Kidney (tissue), 14 donors: ENCODE results near the gene NPB. TPM values are rescaled to one million over a fixed set of nuclear protein-coding genes. Genes with fewer than 3 reads are reported as not detected.

Source experiments
- DNase-seq, 5 donors: peaks; one replicate each; pipeline ENCODE4 v3.0.0-alpha.2; 2013 to 2020
- FAIRE-seq: peaks from 2 replicates; lab custom pipeline; 2012; peaks lifted over from hg19 to GRCh38; lab: Jason Lieb, UNC
- H3K27ac ChIP-seq, 2 donors: one replicate each; pipeline ENCODE4 v1.7.0; 2013; ENCODE audit warnings: low read depth in 2 of 2, low read length in 2 of 2, inconsistent platforms in 1 of 2
- H3K27me3 ChIP-seq: one replicate; pipeline ENCODE4 v1.7.1; 2013; ENCODE audit warnings: low read length, inconsistent platforms; ENCODE audit not compliant: control insufficient read depth, insufficient read depth
- H3K36me3 ChIP-seq, 3 donors: one replicate each; pipeline versions ENCODE4 v1.7.0 to v1.7.1; 2013; ENCODE audit warnings: low read length in 3 of 3, control low read depth in 1 of 3, inconsistent platforms in 1 of 3; ENCODE audit not compliant: insufficient read depth in 3 of 3, control insufficient read depth in 2 of 3
- H3K4me1 ChIP-seq, 3 donors: one replicate each; pipeline versions ENCODE4 v1.7.0 to v1.7.1; 2013; ENCODE audit warnings: low read length in 3 of 3, inconsistent platforms in 1 of 3, low read depth in 1 of 3; ENCODE audit not compliant: control insufficient read depth in 2 of 3, insufficient read depth in 2 of 3
- H3K4me3 ChIP-seq, 3 donors: one replicate each; pipeline versions ENCODE4 v1.7.0 to v1.8.1; 2013; ENCODE audit warnings: low read length in 3 of 3, control low read depth in 1 of 3, inconsistent platforms in 1 of 3
- H3K9ac ChIP-seq, 3 donors: one replicate each; pipeline versions ENCODE4 v1.7.0 to v1.7.1; 2013; ENCODE audit warnings: low read length in 3 of 3, control low read depth in 1 of 3, inconsistent platforms in 1 of 3
- H3K9me3 ChIP-seq, 3 donors: one replicate each; pipeline versions ENCODE4 v1.7.0 to v1.7.1; 2013; ENCODE audit warnings: low read length in 3 of 3, control low read depth in 1 of 3, inconsistent platforms in 1 of 3; ENCODE audit not compliant: control insufficient read depth in 2 of 3, insufficient read depth in 1 of 3
- intact Hi-C: fragments of 100-400 bp; cut with DNase I; formaldehyde crosslinking; loops from one replicate; pipeline ENCODE4 v1.11.1; 2022
- polyA plus RNA-seq: library from polyadenylated mRNA; stranded (reverse); fragments of 350-450 nt; fragmentation: Illumina TruSeq; extraction: RNeasy Lipid Tissue Mini Kit (QIAGEN cat#74804); gene quantifications from one replicate; pipeline ENCODE4 v1.2.3, GENCODE V29; 2014; ENCODE audit warnings: low read depth, low replicate concordance; ENCODE audit not compliant: insufficient read depth
- total RNA-seq: library from RNA; stranded (reverse); fragmentation: NEBNext Ultra II Directional; extraction: Animal tissue kit (Norgen Biotek cat#: 25700); gene quantifications from one replicate; pipeline ENCODE4 v1.2.1, GENCODE V29; 2021
- TF ChIP-seq, protein P1 (sequence below): IDR thresholded peaks from 3 replicates; pipeline ENCODE4 v1.5.1; 2012; ENCODE audit warnings: mild to moderate bottlenecking, moderate library complexity, borderline replicate concordance; ENCODE audit not compliant: insufficient read depth; ENCODE audit errors: extremely low read depth
- donor health status: control.
- donor health status: control.
- donor health status: control.
- donor health status: control.
- donor health status: control.
- donor health status: DM: yes; HTN: yes; CAD: no.
- donor health status: Normal renal cell carcinoma (clear cell type).

NPB gene
- total and polyA plus RNA-seq, 2 donors from 2014 or later, result 0.66 to 1.4 TPM

DNA sequence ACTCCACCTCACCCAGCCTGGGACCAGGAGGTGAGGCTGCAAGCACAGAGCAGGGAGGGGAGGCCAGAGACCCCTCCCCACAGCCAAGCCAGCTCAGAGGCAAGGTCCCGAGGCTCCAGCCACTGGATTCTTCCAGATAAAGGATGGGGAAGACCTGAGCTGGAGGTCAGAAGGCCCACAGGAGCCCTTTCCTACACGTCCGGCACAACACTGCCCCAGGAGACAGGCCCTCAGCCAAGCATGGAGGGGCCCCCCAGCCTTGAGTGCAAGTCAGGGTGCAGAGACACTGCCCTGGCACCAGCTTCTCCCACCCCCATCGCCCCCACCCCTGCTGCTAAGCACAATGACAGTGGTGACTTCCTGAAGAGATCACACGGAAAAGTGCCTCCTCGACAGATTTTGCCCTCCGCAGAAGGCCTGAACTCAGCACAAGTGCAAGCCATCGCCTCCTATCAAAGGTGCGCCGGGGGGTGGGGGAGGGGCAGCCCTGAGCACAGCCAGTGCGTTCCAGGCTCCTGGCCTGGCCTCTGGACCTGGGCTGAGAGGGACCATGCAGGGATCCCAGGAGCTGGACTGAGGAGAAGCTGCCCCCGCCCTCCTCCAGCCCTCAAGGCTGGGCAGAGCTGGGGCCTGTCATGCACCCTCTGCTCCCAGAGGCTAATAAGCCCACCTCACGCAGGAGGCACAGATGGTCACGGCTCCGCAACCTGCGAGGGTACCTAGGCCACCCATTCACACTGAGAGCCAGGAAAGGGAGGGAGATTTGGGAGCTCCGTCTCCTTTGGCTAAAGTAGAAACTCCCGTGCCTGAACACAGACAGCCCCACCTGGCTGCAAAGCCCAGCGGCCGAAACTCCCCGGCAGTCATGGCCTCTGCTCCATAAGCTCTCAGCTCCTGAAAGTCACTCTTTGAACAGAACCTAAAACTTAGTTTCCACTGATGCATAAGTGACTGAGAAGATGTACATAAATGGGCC, 22.8 kb downstream of the NPB start:
- H3K9ac ChIP-seq, result peak overlapping the region in 1 of 3 donors; percentile 26
- DNase-seq (peak in 3 of 5 donors; percentile 27 to 69 (median 37)), FAIRE-seq (no peak)
- no peaks in the 10 kb centered on the region for H3K27me3 ChIP-seq
- TF ChIP-seq, protein P1, sequence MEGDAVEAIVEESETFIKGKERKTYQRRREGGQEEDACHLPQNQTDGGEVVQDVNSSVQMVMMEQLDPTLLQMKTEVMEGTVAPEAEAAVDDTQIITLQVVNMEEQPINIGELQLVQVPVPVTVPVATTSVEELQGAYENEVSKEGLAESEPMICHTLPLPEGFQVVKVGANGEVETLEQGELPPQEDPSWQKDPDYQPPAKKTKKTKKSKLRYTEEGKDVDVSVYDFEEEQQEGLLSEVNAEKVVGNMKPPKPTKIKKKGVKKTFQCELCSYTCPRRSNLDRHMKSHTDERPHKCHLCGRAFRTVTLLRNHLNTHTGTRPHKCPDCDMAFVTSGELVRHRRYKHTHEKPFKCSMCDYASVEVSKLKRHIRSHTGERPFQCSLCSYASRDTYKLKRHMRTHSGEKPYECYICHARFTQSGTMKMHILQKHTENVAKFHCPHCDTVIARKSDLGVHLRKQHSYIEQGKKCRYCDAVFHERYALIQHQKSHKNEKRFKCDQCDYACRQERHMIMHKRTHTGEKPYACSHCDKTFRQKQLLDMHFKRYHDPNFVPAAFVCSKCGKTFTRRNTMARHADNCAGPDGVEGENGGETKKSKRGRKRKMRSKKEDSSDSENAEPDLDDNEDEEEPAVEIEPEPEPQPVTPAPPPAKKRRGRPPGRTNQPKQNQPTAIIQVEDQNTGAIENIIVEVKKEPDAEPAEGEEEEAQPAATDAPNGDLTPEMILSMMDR, result no peak
- H3K9me3 ChIP-seq, result no peaks in the 10 kb centered on the region
- intact Hi-C loops, result no loop called here
- peaks cover 0 to 8% (median 6%) of the 10 kb centered on the region in 3 donors for H3K36me3 ChIP-seq
- H3K27ac ChIP-seq, result peak overlapping the region in 1 of 2 donors; percentile 57
- peak overlapping the region in 2 of 3 donors; percentile 29 for H3K4me3 ChIP-seq
- H3K4me1 ChIP-seq, result peaks cover 0 to 42% (median 23%) of the 10 kb centered on the region in 3 donors

DNA sequence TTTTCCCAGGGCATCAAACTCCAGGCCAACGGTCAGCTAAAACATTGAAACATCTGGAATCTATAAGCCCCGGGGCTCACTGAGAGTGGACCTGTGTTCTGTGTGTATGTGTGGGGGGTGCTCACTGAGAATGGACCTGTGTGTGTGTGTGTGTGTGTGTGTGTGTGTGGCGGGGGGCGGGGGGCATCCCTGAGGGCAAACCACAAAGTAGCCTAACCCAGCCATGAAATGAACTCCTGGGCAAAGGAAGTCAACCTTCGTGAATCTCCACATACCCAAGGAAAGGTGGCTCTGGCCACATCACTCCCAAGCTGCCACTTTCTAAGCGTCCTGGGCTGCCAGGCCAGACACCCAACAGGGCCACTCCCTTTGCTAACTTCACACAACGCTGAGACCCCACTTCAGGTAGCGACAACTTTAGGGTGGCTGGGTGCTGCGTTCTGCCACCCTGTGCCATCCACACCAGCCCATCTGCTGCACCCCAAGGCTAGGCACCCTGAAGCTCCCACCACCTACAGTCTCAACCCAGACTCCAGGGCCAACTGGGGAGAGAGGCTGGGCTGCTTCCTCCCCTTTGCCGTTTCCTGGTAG, 23.9 kb downstream of the NPB start:
- Histone ChIP-seq H3K9me3 (no peaks in the 10 kb centered on the region), H3K27me3 (no peaks in the 10 kb centered on the region), H3K9ac (peak overlapping the region in 2 of 3 donors; percentile 38 to 80), H3K27ac (peak overlapping the region; percentile 78 to 91), H3K36me3 (peaks cover 0 to 6% (median 4%) of the 10 kb centered on the region in 3 donors), H3K4me1 (peaks cover 0 to 42% (median 23%) of the 10 kb centered on the region in 3 donors), H3K4me3 (peak overlapping the region; percentile 16 to 68 (median 59))
- TF ChIP-seq, protein P1, result no peak
- DNase-seq (no peak), FAIRE-seq (no peak)
- intact Hi-C loops, result no loop called here

DNA sequence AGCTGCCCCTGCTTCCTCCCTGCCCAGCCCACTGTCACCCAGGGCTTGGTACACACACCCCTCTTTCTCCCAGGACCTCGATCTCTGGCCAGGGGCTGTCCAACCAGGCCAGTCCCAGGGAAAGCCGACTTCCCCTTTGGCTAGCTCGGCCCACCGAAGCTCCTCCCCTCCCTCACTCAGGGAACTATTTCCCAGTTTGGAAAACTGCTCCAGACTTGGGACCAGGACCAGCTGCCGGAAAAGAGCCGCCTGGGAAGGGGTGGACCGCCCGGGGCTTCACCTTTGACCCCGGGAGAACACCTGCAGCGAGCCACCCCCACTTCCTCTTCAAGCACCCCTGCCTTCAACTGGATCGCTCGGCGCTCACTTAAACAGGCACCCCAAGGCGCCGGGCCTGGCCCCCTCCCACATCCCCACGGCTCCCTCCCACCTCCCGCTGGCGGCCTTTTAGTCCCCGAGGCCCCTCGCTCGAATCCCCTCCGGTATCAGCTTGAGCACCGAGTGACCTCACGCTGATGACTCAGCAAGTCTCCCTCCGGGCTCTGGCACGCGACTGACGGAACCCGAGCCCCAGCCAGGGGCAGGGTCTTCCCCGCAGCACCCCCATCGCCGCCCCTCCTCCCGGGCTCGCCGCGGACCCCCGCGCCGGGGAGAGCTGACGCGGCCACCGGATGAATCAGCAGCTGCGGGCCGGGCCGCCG, 24.6 kb downstream of the NPB start:
- Histone ChIP-seq H3K27ac (peak overlapping the region; percentile 78 to 91), H3K9me3 (no peaks in the 10 kb centered on the region), H3K4me3 (peak overlapping the region in 2 of 3 donors; percentile 59 to 68), H3K27me3 (no peaks in the 10 kb centered on the region), H3K36me3 (peaks cover 0 to 6% (median 4%) of the 10 kb centered on the region in 3 donors), H3K4me1 (peaks cover 0 to 39% (median 23%) of the 10 kb centered on the region in 3 donors), H3K9ac (peak overlapping the region in 2 of 3 donors; percentile 38 to 80)
- FAIRE-seq (no peak), DNase-seq (peak; percentile 54 to 93 (median 84))
- TF ChIP-seq, protein P1, result no peak
- intact Hi-C loops, result no loop called here
